ENCODE measurements around the gene PGAP6. TPM values are rescaled to one million over a fixed set of nuclear protein-coding genes. Genes with fewer than 3 reads are reported as not detected.
A peak's percentile ranks its signal among the peaks of the same experiment; 100 is the strongest.
"Not testable (repeated sequence)": the region's sequence is repeated elsewhere in the genome, so short reads cannot be mapped to it uniquely, and the experiment has no call there.

The PGAP6 gene
- total RNA-seq, 3 donors from 2014 or later = 33.4 to 39.1 (median 34.0) TPM

- H3K27me3 Mint-ChIP-seq (ENCODE audit: low read depth) = no peaks in the 10 kb centered on the region
- H3K9me3 Mint-ChIP-seq = no peaks in the 10 kb centered on the region
- peaks cover 26% of the 10 kb centered on the region for H3K36me3 Mint-ChIP-seq (ENCODE audit: insufficient read depth)
- no peak overlapping the region for H3K4me3 Mint-ChIP-seq
- DNase-seq (no peak), ATAC-seq (no peak)
- H3K4me1 Mint-ChIP-seq (ENCODE audit: low read depth) = peaks cover 78% of the 10 kb centered on the region
Observed at GRCh38 chr16:346587-346986, 35.2 kb downstream of the PGAP6 start.

- Mint-ChIP-seq H3K36me3 (ENCODE audit: insufficient read depth) (peaks cover 26% of the 10 kb centered on the region), H3K4me1 (ENCODE audit: low read depth) (peaks cover 76% of the 10 kb centered on the region), H3K9me3 (no peaks in the 10 kb centered on the region), H3K4me3 (no peak overlapping the region), H3K27me3 (ENCODE audit: low read depth) (no peaks in the 10 kb centered on the region)
- ATAC-seq (peak; percentile 15 to 52), DNase-seq (no peak)
Observed at GRCh38 chr16:345772-346171, 36.0 kb downstream of the PGAP6 start.

- H3K36me3 Mint-ChIP-seq (ENCODE audit: insufficient read depth) = peaks cover 17% of the 10 kb centered on the region
- no peaks in the 10 kb centered on the region for H3K9me3 Mint-ChIP-seq
- DNase-seq (no peak), ATAC-seq (no peak)
- H3K4me1 Mint-ChIP-seq (ENCODE audit: low read depth) = peaks cover 74% of the 10 kb centered on the region
- H3K27me3 Mint-ChIP-seq (ENCODE audit: low read depth) = no peaks in the 10 kb centered on the region
- H3K4me3 Mint-ChIP-seq = no peak overlapping the region
Observed at GRCh38 chr16:342455-343213, 39.1 kb downstream of the PGAP6 start.

- Mint-ChIP-seq H3K36me3 (ENCODE audit: insufficient read depth) (peaks cover 12% of the 10 kb centered on the region), H3K4me1 (ENCODE audit: low read depth) (peaks cover 71% of the 10 kb centered on the region)
- not testable (repeated sequence) for H3K9me3 Mint-ChIP-seq; ATAC-seq; DNase-seq; H3K4me3 Mint-ChIP-seq; H3K27me3 Mint-ChIP-seq (ENCODE audit: low read depth)
Observed at GRCh38 chr16:341974-342336, 39.8 kb downstream of the PGAP6 start.

DNA sequence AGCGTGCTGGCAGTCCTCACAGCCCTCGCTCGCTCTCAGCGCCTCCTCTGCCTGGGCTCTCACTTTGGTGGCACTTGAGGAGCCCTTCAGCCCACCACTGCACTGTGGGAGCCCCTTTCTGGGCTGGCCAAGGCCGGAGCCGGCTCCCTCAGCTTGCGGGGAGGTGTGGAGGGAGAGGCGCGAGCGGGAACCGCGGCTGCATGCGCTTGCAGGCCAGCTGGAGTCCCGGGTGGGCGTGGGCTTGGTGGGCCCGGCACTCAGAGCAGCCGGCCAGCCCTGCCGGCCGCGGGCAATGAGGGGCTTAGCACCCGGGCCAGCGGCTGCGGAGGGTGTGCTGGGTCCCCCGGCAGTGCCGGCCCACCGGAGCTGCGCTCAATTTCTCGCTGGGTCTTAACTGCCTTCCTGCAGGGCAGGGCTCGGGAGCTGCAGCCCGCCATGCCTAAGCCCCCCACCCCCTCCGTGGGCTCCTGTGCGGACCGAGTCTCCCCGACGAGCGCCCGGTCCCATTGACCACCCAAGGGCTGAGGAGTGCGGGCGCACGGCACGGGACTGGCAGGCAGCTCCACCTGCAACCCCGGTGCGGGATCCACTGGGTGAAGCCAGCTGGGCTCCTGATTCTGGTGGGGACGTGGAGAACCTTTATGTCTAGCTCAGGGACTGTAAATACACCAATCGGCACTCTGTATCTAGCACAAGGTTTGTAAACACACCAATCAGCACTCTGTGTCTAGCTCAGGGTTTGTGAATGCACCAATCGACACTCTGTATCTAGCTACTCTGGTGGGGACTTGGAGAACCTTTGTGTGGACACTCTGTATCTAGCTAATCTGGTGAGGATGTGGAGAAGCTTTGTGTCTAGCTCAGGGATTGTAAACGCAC lies 40.4 kb downstream of the PGAP6 start:
- not testable (repeated sequence) for DNase-seq; H3K4me3 Mint-ChIP-seq; H3K9me3 Mint-ChIP-seq; H3K27me3 Mint-ChIP-seq (ENCODE audit: low read depth); ATAC-seq
- peaks cover 12% of the 10 kb centered on the region for H3K36me3 Mint-ChIP-seq (ENCODE audit: insufficient read depth)
- peaks cover 69% of the 10 kb centered on the region for H3K4me1 Mint-ChIP-seq (ENCODE audit: low read depth)

GRCh38 chr16:340370-341091 lies 41.2 kb downstream of the PGAP6 start:
- peaks cover 66% of the 10 kb centered on the region for H3K4me1 Mint-ChIP-seq (ENCODE audit: low read depth)
- ATAC-seq (no peak), DNase-seq (no peak)
- H3K36me3 Mint-ChIP-seq (ENCODE audit: insufficient read depth) = peaks cover 10% of the 10 kb centered on the region
- H3K27me3 Mint-ChIP-seq (ENCODE audit: low read depth) = no peaks in the 10 kb centered on the region
- no peak overlapping the region for H3K4me3 Mint-ChIP-seq
- no peaks in the 10 kb centered on the region for H3K9me3 Mint-ChIP-seq

GRCh38 chr16:339680-340079 lies 42.1 kb downstream of the PGAP6 start:
- Mint-ChIP-seq H3K27me3 (ENCODE audit: low read depth) (no peaks in the 10 kb centered on the region), H3K9me3 (no peaks in the 10 kb centered on the region), H3K4me3 (peak overlapping the region; percentile 7), H3K36me3 (ENCODE audit: insufficient read depth) (peaks cover 8% of the 10 kb centered on the region), H3K4me1 (ENCODE audit: low read depth) (peaks cover 66% of the 10 kb centered on the region)
- ATAC-seq (peak; percentile 39 to 62), DNase-seq (no peak)

GRCh38 chr16:337975-338575 lies 43.7 kb downstream of the PGAP6 start:
- Mint-ChIP-seq H3K36me3 (ENCODE audit: insufficient read depth) (peaks cover 7% of the 10 kb centered on the region), H3K4me1 (ENCODE audit: low read depth) (peaks cover 76% of the 10 kb centered on the region), H3K27me3 (ENCODE audit: low read depth) (no peaks in the 10 kb centered on the region), H3K4me3 (no peak overlapping the region), H3K9me3 (no peaks in the 10 kb centered on the region)
- DNase-seq = no peak
- no peak for ATAC-seq

DNA sequence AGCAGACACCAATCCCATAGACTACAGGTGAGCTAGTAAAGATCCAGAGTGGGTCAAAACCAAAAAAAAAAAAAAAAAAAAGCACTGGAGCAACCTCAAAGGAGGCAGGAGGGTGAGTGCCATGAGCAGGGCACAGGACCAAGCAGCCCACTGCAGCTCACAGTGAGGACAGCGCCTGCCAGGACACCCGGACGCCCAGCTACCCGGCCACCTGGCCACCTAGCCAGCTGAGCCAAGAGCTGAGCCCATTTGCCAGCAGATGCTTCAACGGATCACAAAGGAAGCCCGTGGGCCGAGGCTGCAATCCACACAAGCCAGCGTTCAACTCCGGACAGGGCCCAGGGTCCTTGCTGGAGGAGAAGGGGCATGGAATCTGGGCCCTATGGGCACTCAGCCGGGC lies 44.3 kb downstream of the PGAP6 start:
- Mint-ChIP-seq H3K4me3 (no peak overlapping the region), H3K4me1 (ENCODE audit: low read depth) (peaks cover 74% of the 10 kb centered on the region), H3K27me3 (ENCODE audit: low read depth) (no peaks in the 10 kb centered on the region), H3K36me3 (ENCODE audit: insufficient read depth) (peaks cover 4% of the 10 kb centered on the region), H3K9me3 (no peaks in the 10 kb centered on the region)
- DNase-seq = no peak
- no peak for ATAC-seq

DNA sequence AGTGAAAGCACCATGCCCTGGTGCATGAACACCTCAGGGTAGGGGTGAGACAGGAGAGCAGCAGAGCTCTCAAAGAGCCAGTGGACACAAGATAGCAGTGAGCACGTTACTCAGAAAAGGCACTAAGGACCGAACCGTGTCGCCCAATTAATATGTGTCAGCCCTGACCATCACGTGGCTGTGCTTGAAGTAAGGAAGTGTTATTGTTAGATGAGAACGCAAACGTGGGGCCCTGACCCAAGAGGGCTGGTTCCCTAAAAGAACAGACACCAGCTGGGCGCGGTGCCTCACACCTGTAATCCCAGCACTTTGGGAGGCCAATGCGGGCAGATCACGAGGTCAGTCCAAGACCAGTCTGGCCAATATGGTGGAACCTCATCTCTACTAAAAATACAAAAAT lies 45.5 kb downstream of the PGAP6 start:
- ATAC-seq (no peak), DNase-seq (no peak)
- Mint-ChIP-seq H3K9me3 (no peaks in the 10 kb centered on the region), H3K4me1 (ENCODE audit: low read depth) (peaks cover 72% of the 10 kb centered on the region), H3K27me3 (ENCODE audit: low read depth) (no peaks in the 10 kb centered on the region), H3K4me3 (no peak overlapping the region), H3K36me3 (ENCODE audit: insufficient read depth) (no peaks in the 10 kb centered on the region)

DNA sequence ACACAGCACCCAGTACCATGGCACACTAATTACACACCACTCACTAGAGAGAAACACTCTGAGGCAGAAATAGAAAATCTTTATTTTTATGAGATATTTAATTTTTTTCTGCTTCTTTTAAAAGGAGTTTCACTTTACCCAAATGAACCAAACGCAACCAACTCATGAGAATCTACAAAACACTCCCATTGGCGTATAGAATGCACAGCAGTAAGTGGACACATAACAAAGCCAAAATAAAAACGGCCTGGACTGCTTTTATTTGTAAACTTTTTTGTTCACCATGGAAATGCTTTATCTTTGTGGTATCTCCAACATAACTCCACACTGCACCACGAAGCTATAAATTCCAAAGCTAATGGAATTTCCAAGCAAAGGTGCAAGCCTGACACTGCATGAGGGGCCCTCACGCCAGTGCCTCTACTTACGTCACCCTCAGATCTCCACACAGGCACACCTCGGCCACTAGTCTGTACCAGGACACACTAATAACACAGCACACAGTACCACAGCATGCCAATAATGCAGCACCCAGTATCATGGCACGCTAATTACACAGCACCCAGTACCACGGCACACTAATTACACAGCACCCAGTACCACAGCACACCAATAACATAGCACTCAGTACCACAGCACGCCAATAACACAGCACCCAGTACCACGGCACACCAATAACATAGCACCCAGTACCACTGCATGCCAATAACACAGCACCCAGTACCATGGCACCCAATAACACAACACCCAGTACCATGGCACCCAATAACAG lies 46.7 kb downstream of the PGAP6 start:
- ATAC-seq = not testable (repeated sequence)

DNA sequence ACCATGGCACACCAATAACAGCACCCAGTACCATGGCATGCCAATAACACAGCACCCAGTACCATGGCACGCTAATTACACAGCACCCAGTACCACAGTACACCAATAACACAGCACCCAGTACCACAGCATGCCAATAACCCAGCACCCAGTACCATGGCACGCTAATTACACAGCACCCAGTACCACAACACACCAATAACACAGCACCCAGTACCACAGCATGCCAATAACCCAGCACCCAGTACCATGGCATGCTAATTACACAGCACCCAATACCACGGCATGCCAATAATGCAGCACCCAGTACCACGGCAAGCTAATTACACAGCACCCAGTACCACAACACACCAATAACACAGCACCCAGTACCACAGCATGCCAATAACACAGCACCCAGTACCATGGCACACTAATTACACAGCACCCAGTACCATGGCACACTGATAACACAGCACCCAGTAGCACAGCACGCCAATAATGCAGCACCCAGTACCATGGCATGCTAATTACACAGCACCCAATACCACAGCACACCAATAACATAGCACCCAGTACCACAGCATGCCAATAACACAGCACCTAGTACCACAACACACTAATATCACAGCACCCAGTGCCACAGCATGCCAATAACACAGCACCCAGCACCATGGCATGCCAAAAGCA lies 47.5 kb downstream of the PGAP6 start:
- H3K9me3 Mint-ChIP-seq; H3K4me3 Mint-ChIP-seq; DNase-seq; H3K36me3 Mint-ChIP-seq (ENCODE audit: insufficient read depth); ATAC-seq; H3K27me3 Mint-ChIP-seq (ENCODE audit: low read depth): not testable (repeated sequence)
- peaks cover 68% of the 10 kb centered on the region for H3K4me1 Mint-ChIP-seq (ENCODE audit: low read depth)

More for the DNA sequence above, 46.7 kb downstream of the PGAP6 start:
- H3K4me3 Mint-ChIP-seq; H3K27me3 Mint-ChIP-seq (ENCODE audit: low read depth); H3K36me3 Mint-ChIP-seq (ENCODE audit: insufficient read depth); DNase-seq; H3K9me3 Mint-ChIP-seq: not testable (repeated sequence)
- H3K4me1 Mint-ChIP-seq (ENCODE audit: low read depth) = peaks cover 73% of the 10 kb centered on the region

DNA sequence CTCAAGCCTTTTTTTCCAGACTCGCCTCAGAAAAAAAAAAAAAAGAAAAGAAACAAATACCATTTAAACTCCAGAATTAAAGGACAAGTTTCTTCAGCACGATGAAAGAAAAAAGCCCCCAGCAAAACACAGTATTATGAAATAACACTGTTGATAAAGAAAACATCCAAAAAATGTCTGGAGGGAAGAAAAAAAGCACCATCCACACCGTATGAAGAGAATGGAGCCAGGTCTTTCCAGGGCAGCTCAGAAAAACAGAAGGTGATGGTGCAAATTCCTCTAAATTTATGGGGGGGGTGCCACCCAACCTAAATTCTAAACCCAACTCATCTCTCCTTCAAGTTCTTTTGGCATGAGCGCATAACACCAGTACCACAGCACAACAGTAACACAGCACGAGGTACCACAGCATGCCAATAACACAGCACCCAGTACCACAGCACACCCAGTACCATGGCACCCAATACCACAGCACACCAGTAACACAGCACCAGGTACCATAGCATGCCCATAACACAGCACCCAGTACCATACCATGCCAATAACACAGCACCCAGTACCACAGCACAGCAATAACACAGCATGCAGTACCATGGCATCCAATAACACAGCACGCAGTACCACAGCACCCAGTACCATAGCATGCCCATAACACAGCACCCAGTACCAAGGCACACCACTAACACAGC lies 48.2 kb downstream of the PGAP6 start:
- Mint-ChIP-seq H3K4me3 (no peak overlapping the region), H3K4me1 (ENCODE audit: low read depth) (peaks cover 64% of the 10 kb centered on the region), H3K36me3 (ENCODE audit: insufficient read depth) (peaks cover 8% of the 10 kb centered on the region), H3K9me3 (no peaks in the 10 kb centered on the region), H3K27me3 (ENCODE audit: low read depth) (no peaks in the 10 kb centered on the region)
- DNase-seq (no peak), ATAC-seq (peak in 1 of 2 donors; percentile 28)
